ENCODE measurements around the gene PRKAR2B.

GRCh38 chr7:107046491-107047259 lies 2.2 kb downstream of the PRKAR2B start:
- TF ChIP-seq POLR2AphosphoS5 (IDR thresholded peaks at IDR 0.05) (no peak), CTCF (IDR thresholded peaks at IDR 0.05) (no peak), POLR2A (IDR thresholded peaks at IDR 0.05) (no peak)

All from breast epithelium (tissue), 3 donors.